Measurements from ENCODE around the gene IVNS1ABP. TPM values are rescaled to one million over a fixed set of nuclear protein-coding genes. Genes with fewer than 3 reads are reported as not detected.

IVNS1ABP gene
- total and polyA plus RNA-seq, 2 donors (not counting 3 experiments of a cell fraction or from before 2014, with no cell fraction given) = 26.3 to 81.6 TPM

GRCh38 chr1:185267301-185267700, 49.7 kb downstream of the IVNS1ABP start:
- TF ChIP-seq MAX (IDR thresholded peaks at IDR 0.05; ENCODE audit: insufficient read depth, insufficient read length) = no peak
- TF ChIP-seq POLR2AphosphoS5 (IDR thresholded peaks at IDR 0.05; ENCODE audit: insufficient read depth, low read depth, low read length) = no peak
- TF ChIP-seq FOS (IDR thresholded peaks at IDR 0.05; ENCODE audit: borderline replicate concordance, insufficient read depth, low read length) = no peak
- no peak for TF ChIP-seq CTCF (IDR thresholded peaks at IDR 0.05; ENCODE audit: extremely low read depth in 1 of 2, insufficient read depth in 1 of 2, low read depth in 1 of 2, low read length in 2 of 2)
- no peak for TF ChIP-seq POLR2A (IDR thresholded peaks at IDR 0.05; ENCODE audit: low read depth, low read length)
- no peak for TF ChIP-seq MYC (IDR thresholded peaks at IDR 0.05; ENCODE audit: low read depth, low read length)
- TF ChIP-seq GATA2 (IDR thresholded peaks at IDR 0.05; ENCODE audit: insufficient read depth, insufficient read length, low read depth, low read length) = no peak
- no peak for TF ChIP-seq JUN (IDR thresholded peaks at IDR 0.05; ENCODE audit: borderline replicate concordance, insufficient read depth, insufficient read length, low read depth)
- TF ChIP-seq EZH2 (IDR thresholded peaks at IDR 0.05; ENCODE audit: borderline replicate concordance, low read depth, low read length, severe bottlenecking) = no peak
- POLR2A ChIA-PET = no interaction called here
- FAIRE-seq (no peak), DNase-seq (ENCODE audit: low read depth, low spot score) (no peak)
- CTCF ChIA-PET = interaction anchor here (1.0 kb wide), 1 partner anchor 9 kb away, joined by 3 read pairs; no protein-coding TSS in a partner anchor
- H2AFZ ChIP-seq (ENCODE audit: low read depth, low read length) = no peak overlapping the region
- dilution Hi-C loops (cut with MboI; ENCODE audit: extremely low pct_ligation_motif_present, low sequenced_read_pairs) (no loop called here), intact Hi-C loops (cut with micrococcal nuclease) (no loop called here)
- no peaks in the 10 kb centered on the region for H3K79me2 ChIP-seq (ENCODE audit: control insufficient read depth, insufficient read depth, low read length)
- H4K20me1 ChIP-seq (replicated peaks; ENCODE audit: control insufficient read depth, extremely low read depth, insufficient read depth, low read length) = no peaks in the 10 kb centered on the region
- no peaks in the 10 kb centered on the region for H3K9me3 ChIP-seq (replicated peaks; ENCODE audit: control insufficient read depth, insufficient read depth, low read length)
- H3K9ac ChIP-seq (replicated peaks; ENCODE audit: extremely low read depth, insufficient read depth, low read length) = no peak overlapping the region
- H3K27me3 ChIP-seq (ENCODE audit: control insufficient read depth in 2 of 2, insufficient read depth in 2 of 2, low read length in 2 of 2) = no peaks in the 10 kb centered on the region
- H3K4me2 ChIP-seq (ENCODE audit: insufficient read depth, low read length) = no peak overlapping the region
- no peak overlapping the region for H3K27ac ChIP-seq (ENCODE audit: insufficient read depth, low read depth, low read length)
- no peaks in the 10 kb centered on the region for H3K36me3 ChIP-seq (ENCODE audit: control insufficient read depth in 2 of 2, extremely low read depth in 1 of 2, insufficient read depth in 2 of 2, low read length in 2 of 2)
- BruUV-seq (replicated peaks) = no TSS peak
- H3K9me1 ChIP-seq (replicated peaks; ENCODE audit: control insufficient read depth, extremely low read depth, insufficient read depth, low read length) = no peaks in the 10 kb centered on the region
- no peak overlapping the region for H3K4me3 ChIP-seq (replicated peaks in 1 of 3; ENCODE audit: insufficient read depth in 1 of 3, low read depth in 1 of 3, low read length in 3 of 3)
- no peaks in the 10 kb centered on the region for H3K4me1 ChIP-seq (ENCODE audit: control insufficient read depth, extremely low read depth, insufficient read depth, low read length)

Measured in endothelial cell of umbilical vein (primary cell).